MM.1S (cell line): Measurements from ENCODE around the gene KDM4B.

ENCODE experiments used
- CTCF ChIP-seq: fragments of 300-600 bp; sonication (generic); IDR thresholded peaks from 2 replicates; pipeline ENCODE4 v1.5.1; 2016; ENCODE audit warnings: antibody characterized with exemption, low read length, mixed read lengths
- EZH2 ChIP-seq: fragments of 300-600 bp; sonication (generic); optimal IDR thresholded peaks from 2 replicates; pipeline ENCODE3; 2017; ENCODE audit warnings: low read depth, mild to moderate bottlenecking, antibody characterized with exemption, low read length, mixed read lengths
- EZH2phosphoT487 ChIP-seq: fragments of 300-600 bp; sonication (generic); IDR thresholded peaks from 2 replicates; pipeline ENCODE4 v1.6.1; 2018; ENCODE audit warnings: antibody characterized with exemption, low read length

- TF ChIP-seq EZH2 (no peak), CTCF (no peak), EZH2phosphoT487 (no peak)
Observed at GRCh38 chr19:5065663-5066093, 96.8 kb downstream of the KDM4B start.
